ENCODE data around the gene ERVK3-1.
"Not testable (repeated sequence)": the region's sequence is repeated elsewhere in the genome, so short reads cannot be mapped to it uniquely, and the experiment has no call there.

The ERVK3-1 gene

GRCh38 chr19:58346961-58347929 is 42.1 kb downstream of the ERVK3-1 start:
- no peak for DNase-seq (ENCODE audit: low read depth)

GRCh38 chr19:58348080-58348479 is 42.9 kb downstream of the ERVK3-1 start:
- not testable (repeated sequence) for DNase-seq (ENCODE audit: low read depth)

GRCh38 chr19:58349590-58349989 is 44.4 kb downstream of the ERVK3-1 start:
- no peak for DNase-seq (ENCODE audit: low read depth)

- DNase-seq (ENCODE audit: low read depth): no peak
Measured at GRCh38 chr19:58350001-58350861, 45.1 kb downstream of the ERVK3-1 start.

GRCh38 chr19:58350871-58351557 is 45.8 kb downstream of the ERVK3-1 start:
- no peak for DNase-seq (ENCODE audit: low read depth)

GRCh38 chr19:58351558-58351878 is 46.3 kb downstream of the ERVK3-1 start:
- DNase-seq (ENCODE audit: low read depth): no peak

GRCh38 chr19:58351990-58352755 is 47.0 kb downstream of the ERVK3-1 start:
- DNase-seq (ENCODE audit: low read depth): no peak

GRCh38 chr19:58352760-58353671 is 47.8 kb downstream of the ERVK3-1 start, which contains the start of gene A1BG:
Gene A1BG (minus strand): TSS chr19:58353492. CDS start chr19:58353437, 55 bp downstream.
- no peak for DNase-seq (ENCODE audit: low read depth)

GRCh38 chr19:58353717-58354477 is 48.7 kb downstream of the ERVK3-1 start:
- DNase-seq (ENCODE audit: low read depth): no peak

GRCh38 chr19:58354478-58355030 is 49.4 kb downstream of the ERVK3-1 start:
- no peak for DNase-seq (ENCODE audit: low read depth)

- no peak for DNase-seq (ENCODE audit: low read depth)
Measured at GRCh38 chr19:58355215-58355796, 50.1 kb downstream of the ERVK3-1 start.

GRCh38 chr19:58355908-58356765 is 51.0 kb downstream of the ERVK3-1 start:
- DNase-seq (ENCODE audit: low read depth): no peak

GRCh38 chr19:58356766-58357480 is 51.7 kb downstream of the ERVK3-1 start:
- no peak for DNase-seq (ENCODE audit: low read depth)

- no peak for DNase-seq (ENCODE audit: low read depth)
Measured at GRCh38 chr19:58357481-58358145, 52.4 kb downstream of the ERVK3-1 start.

GRCh38 chr19:58361900-58362271 is 56.7 kb downstream of the ERVK3-1 start:
- DNase-seq (ENCODE audit: low read depth): peak; percentile 20

- peak; percentile 94 for DNase-seq (ENCODE audit: low read depth)
Measured at GRCh38 chr19:58362272-58362994, 57.3 kb downstream of the ERVK3-1 start, which contains the start of gene ZNF497. Gene ZNF497 (minus strand): TSS chr19:58362751. CDS start chr19:58357635, 5,116 bp downstream.

All from stimulated activated CD8-positive, alpha-beta memory T cell treated with anti-CD3 and anti-CD28 coated beads, Interleukin-7, amount 100 ng/mL, for 24 hours (primary cell).